ENCODE measurements around the gene AP5Z1. TPM values are rescaled to one million over a fixed set of nuclear protein-coding genes. Genes with fewer than 3 reads are reported as not detected.

Gene AP5Z1
- total RNA-seq, 6 experiments from 2014 or later: 39.8 to 50.4 (median 42.1) TPM

DNA sequence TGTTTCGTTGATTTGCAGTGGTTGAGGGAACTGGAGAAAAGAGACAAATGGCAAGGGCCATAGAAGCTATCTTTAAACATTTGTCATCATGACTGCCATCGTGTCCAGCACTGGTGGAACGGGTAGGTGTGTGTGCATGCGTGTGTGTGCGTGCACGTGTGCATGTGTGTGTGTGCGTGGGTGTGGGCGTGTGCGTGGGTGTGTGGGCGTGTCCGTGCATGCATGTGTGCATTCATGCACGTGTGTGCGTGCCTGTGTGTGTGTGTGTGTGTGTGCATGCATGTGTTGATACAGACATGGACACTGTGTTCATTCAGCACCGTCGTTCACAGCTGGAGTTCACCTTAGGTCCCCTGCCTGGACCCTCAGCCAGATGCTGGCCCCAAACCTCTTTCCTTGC is 38.1 kb upstream of the AP5Z1 start:
- Mint-ChIP-seq H3K27me3 (ENCODE audit: insufficient read depth) (peaks cover 1% of the 10 kb centered on the region), H3K4me1 (ENCODE audit: low read depth) (peaks cover 36% of the 10 kb centered on the region), H3K9me3 (no peaks in the 10 kb centered on the region), H3K27ac (peak overlapping the region; percentile 39), H3K4me3 (no peak overlapping the region), H3K36me3 (ENCODE audit: low read depth) (peaks cover 23% of the 10 kb centered on the region)
- TF ChIP-seq, protein P1, sequence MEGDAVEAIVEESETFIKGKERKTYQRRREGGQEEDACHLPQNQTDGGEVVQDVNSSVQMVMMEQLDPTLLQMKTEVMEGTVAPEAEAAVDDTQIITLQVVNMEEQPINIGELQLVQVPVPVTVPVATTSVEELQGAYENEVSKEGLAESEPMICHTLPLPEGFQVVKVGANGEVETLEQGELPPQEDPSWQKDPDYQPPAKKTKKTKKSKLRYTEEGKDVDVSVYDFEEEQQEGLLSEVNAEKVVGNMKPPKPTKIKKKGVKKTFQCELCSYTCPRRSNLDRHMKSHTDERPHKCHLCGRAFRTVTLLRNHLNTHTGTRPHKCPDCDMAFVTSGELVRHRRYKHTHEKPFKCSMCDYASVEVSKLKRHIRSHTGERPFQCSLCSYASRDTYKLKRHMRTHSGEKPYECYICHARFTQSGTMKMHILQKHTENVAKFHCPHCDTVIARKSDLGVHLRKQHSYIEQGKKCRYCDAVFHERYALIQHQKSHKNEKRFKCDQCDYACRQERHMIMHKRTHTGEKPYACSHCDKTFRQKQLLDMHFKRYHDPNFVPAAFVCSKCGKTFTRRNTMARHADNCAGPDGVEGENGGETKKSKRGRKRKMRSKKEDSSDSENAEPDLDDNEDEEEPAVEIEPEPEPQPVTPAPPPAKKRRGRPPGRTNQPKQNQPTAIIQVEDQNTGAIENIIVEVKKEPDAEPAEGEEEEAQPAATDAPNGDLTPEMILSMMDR (IDR thresholded peaks at IDR 0.05): no peak
- DNase-seq: no peak

DNA sequence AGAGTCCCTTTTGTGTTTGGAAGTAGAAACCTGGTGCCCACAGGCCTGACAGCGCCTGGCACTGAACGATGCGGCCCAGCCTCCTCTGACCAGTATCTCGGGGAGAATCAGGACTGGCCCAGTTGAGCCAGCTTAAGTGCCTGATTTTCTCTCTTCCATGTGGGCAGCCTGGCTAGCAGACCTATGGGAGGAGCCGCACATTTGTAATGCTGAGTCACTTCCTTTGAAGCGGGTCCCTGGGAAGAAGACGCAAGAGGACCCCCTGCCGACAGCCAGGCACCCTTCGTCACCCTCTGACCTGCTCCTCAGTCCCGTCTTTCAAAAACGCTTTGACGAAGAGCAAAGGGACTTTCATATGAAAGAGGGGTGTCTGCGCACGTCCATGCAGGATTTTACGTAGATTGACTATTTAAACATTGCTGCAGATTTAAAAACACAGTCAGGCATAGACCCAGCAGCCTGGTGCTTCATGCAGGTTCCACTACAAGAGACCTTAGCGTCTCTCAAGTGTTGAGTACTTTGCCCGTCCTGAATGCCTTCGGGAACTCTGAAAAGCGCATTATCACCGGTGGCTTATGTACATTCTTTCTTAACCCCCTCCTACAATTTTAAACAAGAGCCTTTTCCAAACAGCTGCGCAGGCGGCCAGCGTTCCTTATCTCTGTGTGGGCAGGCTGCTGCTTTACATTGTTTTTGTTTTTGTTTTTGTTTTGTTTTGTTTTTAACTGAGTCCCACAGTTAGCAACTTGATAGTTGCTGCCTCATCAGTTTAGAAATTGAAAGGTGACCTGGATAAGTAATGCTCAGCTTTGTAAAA is 36.5 kb upstream of the AP5Z1 start:
- TF ChIP-seq, protein P1 (IDR thresholded peaks at IDR 0.05): 0 out of 2 replicates have a peak, but pooled peaks have one; percentile 15
- Mint-ChIP-seq H3K9me3 (no peaks in the 10 kb centered on the region), H3K27me3 (ENCODE audit: insufficient read depth) (no peaks in the 10 kb centered on the region; the same call in 1 of the 2 replicates), H3K4me3 (peak overlapping the region; percentile 60), H3K27ac (peak overlapping the region; percentile 92), H3K36me3 (ENCODE audit: low read depth) (peaks cover 16% of the 10 kb centered on the region), H3K4me1 (ENCODE audit: low read depth) (peaks cover 33% of the 10 kb centered on the region)
- peak; percentile 67 for DNase-seq

DNA sequence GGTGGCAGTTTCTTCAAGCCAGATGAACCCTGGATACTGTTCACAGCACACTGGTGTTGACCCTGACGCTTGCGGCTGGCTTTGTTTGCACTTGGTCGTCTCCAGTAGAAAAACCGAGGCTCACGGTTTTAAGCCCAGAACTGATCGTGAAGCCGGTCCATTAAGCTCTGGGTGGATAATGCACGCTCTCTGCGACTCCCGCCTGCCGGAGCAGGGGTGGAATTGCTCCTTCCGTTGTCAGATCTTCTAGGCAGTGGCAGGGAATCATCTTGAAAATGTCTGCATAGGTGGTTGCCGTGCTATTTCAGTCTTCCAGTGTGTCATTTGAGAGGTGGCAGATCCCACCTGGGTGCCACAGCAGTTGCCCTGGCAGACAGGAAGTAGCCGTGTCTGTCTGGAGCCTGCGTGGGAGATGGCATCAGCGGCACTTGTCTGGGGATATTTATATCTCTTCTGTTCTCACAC is 35.9 kb upstream of the AP5Z1 start:
- no peak for DNase-seq
- Mint-ChIP-seq H3K27ac (peak overlapping the region; percentile 92), H3K4me1 (ENCODE audit: low read depth) (peaks cover 34% of the 10 kb centered on the region), H3K27me3 (ENCODE audit: insufficient read depth) (no peaks in the 10 kb centered on the region; the same call in 1 of the 2 replicates), H3K36me3 (ENCODE audit: low read depth) (peaks cover 21% of the 10 kb centered on the region), H3K4me3 (no peak overlapping the region), H3K9me3 (no peaks in the 10 kb centered on the region)
- TF ChIP-seq, protein P1 (IDR thresholded peaks at IDR 0.05): no peak

DNA sequence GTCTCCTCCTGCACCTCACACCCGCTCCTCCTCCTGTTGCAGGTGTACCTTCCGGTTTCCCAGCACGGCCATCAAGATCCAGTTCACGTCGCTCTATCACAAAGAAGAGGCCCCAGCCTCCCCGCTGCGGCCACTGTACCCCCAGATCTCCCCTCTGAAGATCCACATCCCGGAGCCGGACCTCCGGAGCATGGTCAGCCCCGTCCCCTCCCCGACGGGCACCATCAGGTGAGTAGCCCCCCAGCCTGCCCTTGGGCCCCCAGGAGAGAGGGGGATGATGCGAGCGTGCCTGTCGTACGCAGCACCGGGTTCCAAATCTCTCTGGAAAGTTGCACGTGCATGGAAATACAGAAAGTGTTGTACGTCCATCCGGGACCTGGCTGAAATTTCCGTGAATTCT is 34.6 kb upstream of the AP5Z1 start:
- H3K27me3 Mint-ChIP-seq (ENCODE audit: insufficient read depth): no peaks in the 10 kb centered on the region; the same call in 1 of the 2 replicates
- H3K27ac Mint-ChIP-seq: no peak overlapping the region
- no peak overlapping the region for H3K4me3 Mint-ChIP-seq
- TF ChIP-seq, protein P1 (IDR thresholded peaks at IDR 0.05): no peak
- peaks cover 21% of the 10 kb centered on the region for H3K36me3 Mint-ChIP-seq (ENCODE audit: low read depth)
- H3K9me3 Mint-ChIP-seq: no peaks in the 10 kb centered on the region
- DNase-seq: no peak
- H3K4me1 Mint-ChIP-seq (ENCODE audit: low read depth): peaks cover 44% of the 10 kb centered on the region

DNA sequence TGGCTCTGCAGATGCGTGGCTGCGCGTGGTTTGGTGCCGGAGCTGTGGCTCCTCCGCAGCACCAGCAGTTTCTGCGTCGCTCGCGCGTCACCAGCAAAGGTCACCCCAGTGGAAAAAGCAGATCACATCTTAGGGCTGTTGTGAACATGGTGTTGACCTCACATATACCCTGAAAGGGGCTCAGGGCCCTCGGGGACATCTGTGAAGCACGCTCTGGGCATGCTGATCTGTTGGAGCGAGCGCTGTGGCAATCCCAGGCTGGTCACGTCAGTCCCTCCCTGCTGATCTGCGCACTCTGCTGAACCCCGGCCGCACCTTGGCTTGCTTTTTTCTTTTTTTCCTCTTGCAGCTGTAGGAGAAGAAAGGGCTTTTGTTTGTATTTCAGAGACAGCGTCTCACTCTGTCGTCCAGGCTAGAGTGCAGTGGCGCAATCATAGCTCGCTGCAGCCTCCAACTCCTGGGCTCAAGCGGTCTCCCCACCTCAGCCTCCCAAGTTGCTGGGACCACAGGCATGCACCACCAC is 33.3 kb upstream of the AP5Z1 start:
- H3K27me3 Mint-ChIP-seq (ENCODE audit: insufficient read depth): no peaks in the 10 kb centered on the region; the same call in 1 of the 2 replicates
- TF ChIP-seq, protein P1 (IDR thresholded peaks at IDR 0.05): no peak
- no peak for DNase-seq
- H3K4me1 Mint-ChIP-seq (ENCODE audit: low read depth): peaks cover 48% of the 10 kb centered on the region
- H3K9me3 Mint-ChIP-seq: no peaks in the 10 kb centered on the region; the same call in 1 of the 2 replicates
- H3K36me3 Mint-ChIP-seq (ENCODE audit: low read depth): peaks cover 24% of the 10 kb centered on the region
- H3K27ac Mint-ChIP-seq: no peak overlapping the region; the same call in 1 of the 2 replicates
- no peak overlapping the region for H3K4me3 Mint-ChIP-seq
